ENCODE measurements around the gene CST3. TPM values are rescaled to one million over a fixed set of nuclear protein-coding genes. Genes with fewer than 3 reads are reported as not detected.

Gene CST3
- total RNA-seq, 1 experiment from 2014 or later: 181 TPM

DNA sequence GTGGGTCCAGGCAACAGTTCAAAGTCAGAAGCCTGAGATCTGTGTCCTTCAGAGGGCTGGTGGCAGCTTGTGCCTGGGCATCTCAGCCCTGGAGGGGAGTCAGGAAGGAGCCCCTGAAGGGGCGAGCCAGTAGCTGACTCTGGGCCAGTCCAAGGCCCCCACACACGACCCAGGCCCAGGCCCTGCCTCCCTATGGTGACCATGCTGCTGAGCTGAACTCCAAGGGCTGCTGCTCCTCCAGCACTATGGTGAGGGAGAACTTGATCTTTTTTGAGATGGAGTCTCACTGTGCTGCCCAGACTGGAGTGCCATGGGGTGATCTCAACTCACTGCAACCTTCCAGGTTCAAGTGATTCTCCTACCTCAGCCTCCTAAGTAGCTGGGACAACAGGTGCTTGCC, 15.2 kb upstream of the CST3 start:
- ChIA-PET CTCF (no interaction called here), RAD21 (ENCODE audit: low non-redundant PET in 1 of 2, low total read pairs in 2 of 2, uncharacterized antibody in 2 of 2, unreplicated experiment in 2 of 2) (no interaction called here), POLR2A (no interaction called here)
- BruUV-seq (replicated peaks): no TSS peak
- Histone ChIP-seq H4K20me1 (ENCODE audit: insufficient read depth) (no peaks in the 10 kb centered on the region), H3K9ac (ENCODE audit: low read length) (no peak overlapping the region), H3K9me2 (ENCODE audit: insufficient read depth) (no peaks in the 10 kb centered on the region), H3K4me1 (ENCODE audit: control insufficient read depth in 1 of 2, insufficient read depth in 2 of 2, low read length in 2 of 2) (no peaks in the 10 kb centered on the region), H3K4me2 (ENCODE audit: low read length) (no peak overlapping the region), H3K27me3 (ENCODE audit: insufficient read depth, low read length) (no peaks in the 10 kb centered on the region), H3K4me3 (replicated peaks in 1 of 2; ENCODE audit: low read depth in 1 of 2, low read length in 2 of 2) (no peak overlapping the region), H3K9me3 (ENCODE audit: control insufficient read depth in 1 of 2, insufficient read depth in 1 of 2, low read depth in 1 of 2, low read length in 2 of 2) (no peaks in the 10 kb centered on the region), H3K79me2 (ENCODE audit: insufficient read depth, low read length) (no peaks in the 10 kb centered on the region), H3K27ac (ENCODE audit: low read depth, low read length) (no peak overlapping the region), H2AFZ (ENCODE audit: low read depth, low read length, poor library complexity, severe bottlenecking) (no peak overlapping the region), H3K36me3 (ENCODE audit: control insufficient read depth in 1 of 2, insufficient read depth in 2 of 2, low read length in 2 of 2) (no peaks in the 10 kb centered on the region)
- DNase-seq (ENCODE audit: low read depth, low spot score) (no peak), ATAC-seq (no peak)
- intact Hi-C loops (cut with micrococcal nuclease): no loop called here
- TF ChIP-seq POLR2AphosphoS5 (IDR thresholded peaks at IDR 0.05; ENCODE audit: low read depth, low read length): no peak
- no peak for TF ChIP-seq ZFX (IDR thresholded peaks at IDR 0.05)
- no peak for TF ChIP-seq JUND (IDR thresholded peaks at IDR 0.05)
- TF ChIP-seq RAD21 (IDR thresholded peaks at IDR 0.05; ENCODE audit: low read depth): no peak
- TF ChIP-seq POLR2A (IDR thresholded peaks at IDR 0.05; ENCODE audit: borderline replicate concordance, extremely low read depth, insufficient read depth, insufficient read length): no peak

DNA sequence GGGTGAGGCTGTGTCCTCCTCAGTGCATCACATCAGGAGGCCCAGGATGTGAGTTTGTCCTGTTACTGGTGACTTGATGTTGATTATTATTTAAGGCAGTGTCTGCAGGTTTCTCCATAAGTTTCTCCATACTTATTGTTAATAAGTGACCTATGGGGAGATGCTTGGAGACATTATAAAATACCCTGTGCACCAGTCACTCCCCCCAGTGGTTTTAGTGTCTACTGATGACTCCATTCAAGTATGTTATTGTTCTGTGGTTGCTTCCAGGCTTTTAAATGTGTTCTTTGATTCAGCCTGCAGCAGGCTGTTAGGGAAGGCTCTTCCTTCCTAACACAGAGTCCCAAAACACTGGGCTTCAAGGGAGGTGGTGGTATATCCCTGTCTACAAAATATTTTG, 14.6 kb upstream of the CST3 start:
- Histone ChIP-seq H4K20me1 (ENCODE audit: insufficient read depth) (no peaks in the 10 kb centered on the region), H3K9ac (ENCODE audit: low read length) (no peak overlapping the region), H3K79me2 (ENCODE audit: insufficient read depth, low read length) (no peaks in the 10 kb centered on the region), H3K27ac (ENCODE audit: low read depth, low read length) (no peak overlapping the region), H3K36me3 (ENCODE audit: control insufficient read depth in 1 of 2, insufficient read depth in 2 of 2, low read length in 2 of 2) (no peaks in the 10 kb centered on the region), H3K27me3 (ENCODE audit: insufficient read depth, low read length) (no peaks in the 10 kb centered on the region), H3K4me1 (ENCODE audit: control insufficient read depth in 1 of 2, insufficient read depth in 2 of 2, low read length in 2 of 2) (no peaks in the 10 kb centered on the region), H3K9me2 (ENCODE audit: insufficient read depth) (no peaks in the 10 kb centered on the region), H3K9me3 (ENCODE audit: control insufficient read depth in 1 of 2, insufficient read depth in 1 of 2, low read depth in 1 of 2, low read length in 2 of 2) (no peaks in the 10 kb centered on the region), H3K4me2 (ENCODE audit: low read length) (no peak overlapping the region), H2AFZ (ENCODE audit: low read depth, low read length, poor library complexity, severe bottlenecking) (no peak overlapping the region), H3K4me3 (replicated peaks in 1 of 2; ENCODE audit: low read depth in 1 of 2, low read length in 2 of 2) (no peak overlapping the region)
- intact Hi-C loops (cut with micrococcal nuclease): no loop called here
- ATAC-seq (no peak), DNase-seq (ENCODE audit: low read depth, low spot score) (no peak)
- TF ChIP-seq POLR2AphosphoS5 (IDR thresholded peaks at IDR 0.05; ENCODE audit: low read depth, low read length) (no peak), CBX3 (IDR thresholded peaks at IDR 0.05; ENCODE audit: low read depth) (no peak), ZFX (IDR thresholded peaks at IDR 0.05) (no peak), JUND (IDR thresholded peaks at IDR 0.05) (no peak), EGR1 (IDR thresholded peaks at IDR 0.05; ENCODE audit: low read depth) (no peak), TCF7L2 (IDR thresholded peaks at IDR 0.05; ENCODE audit: borderline replicate concordance, extremely low read depth, insufficient read depth, insufficient read length) (no peak), YY1 (IDR thresholded peaks at IDR 0.05; ENCODE audit: extremely low read depth, insufficient replicate concordance, low read depth, low read length) (no peak), POLR2A (IDR thresholded peaks at IDR 0.05; ENCODE audit: borderline replicate concordance, extremely low read depth, insufficient read depth, insufficient read length) (no peak), ZNF274 (IDR thresholded peaks at IDR 0.05; ENCODE audit: low read depth, low read length) (no peak)
- TF ChIP-seq, protein P1, sequence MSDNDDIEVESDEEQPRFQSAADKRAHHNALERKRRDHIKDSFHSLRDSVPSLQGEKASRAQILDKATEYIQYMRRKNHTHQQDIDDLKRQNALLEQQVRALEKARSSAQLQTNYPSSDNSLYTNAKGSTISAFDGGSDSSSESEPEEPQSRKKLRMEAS (IDR thresholded peaks at IDR 0.05): no peak
- TF ChIP-seq, protein P2, sequence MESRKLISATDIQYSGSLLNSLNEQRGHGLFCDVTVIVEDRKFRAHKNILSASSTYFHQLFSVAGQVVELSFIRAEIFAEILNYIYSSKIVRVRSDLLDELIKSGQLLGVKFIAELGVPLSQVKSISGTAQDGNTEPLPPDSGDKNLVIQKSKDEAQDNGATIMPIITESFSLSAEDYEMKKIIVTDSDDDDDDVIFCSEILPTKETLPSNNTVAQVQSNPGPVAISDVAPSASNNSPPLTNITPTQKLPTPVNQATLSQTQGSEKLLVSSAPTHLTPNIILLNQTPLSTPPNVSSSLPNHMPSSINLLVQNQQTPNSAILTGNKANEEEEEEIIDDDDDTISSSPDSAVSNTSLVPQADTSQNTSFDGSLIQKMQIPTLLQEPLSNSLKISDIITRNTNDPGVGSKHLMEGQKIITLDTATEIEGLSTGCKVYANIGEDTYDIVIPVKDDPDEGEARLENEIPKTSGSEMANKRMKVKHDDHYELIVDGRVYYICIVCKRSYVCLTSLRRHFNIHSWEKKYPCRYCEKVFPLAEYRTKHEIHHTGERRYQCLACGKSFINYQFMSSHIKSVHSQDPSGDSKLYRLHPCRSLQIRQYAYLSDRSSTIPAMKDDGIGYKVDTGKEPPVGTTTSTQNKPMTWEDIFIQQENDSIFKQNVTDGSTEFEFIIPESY (IDR thresholded peaks at IDR 0.05; ENCODE audit: extremely low read depth, insufficient replicate concordance, low read length): no peak
- POLR2A ChIA-PET: no interaction called here
- BruUV-seq (replicated peaks): no TSS peak
- RAD21 ChIA-PET (ENCODE audit: low non-redundant PET in 1 of 2, low total read pairs in 2 of 2, uncharacterized antibody in 2 of 2, unreplicated experiment in 2 of 2): no interaction called here
- CTCF ChIA-PET: no interaction called here

Measured in HCT116 (cell line).